Stimulated activated CD8-positive, alpha-beta memory T cell treated with anti-CD3 and anti-CD28 coated beads, Interleukin-4, amount 100 ng/mL, for 1 hour (primary cell): ENCODE data around the gene FBXL17.

Experiments used
- DNase-seq, 2 donors: peaks; one replicate each; pipeline ENCODE4 v3.0.0-alpha.2; 2020; ENCODE audit warnings: low read depth in 2 of 2, low spot score in 1 of 2

The FBXL17 gene

GRCh38 chr5:107871023-107871422 lies 510.9 kb downstream of the FBXL17 start:
- DNase-seq, result no peak

GRCh38 chr5:107869438-107870115 lies 512.3 kb downstream of the FBXL17 start:
- DNase-seq, result no peak

GRCh38 chr5:107868650-107869409 lies 513.1 kb downstream of the FBXL17 start:
- DNase-seq, result no peak

- no peak for DNase-seq
Observed at GRCh38 chr5:107867266-107867665, 514.6 kb downstream of the FBXL17 start.

GRCh38 chr5:107864793-107865192 lies 517.1 kb downstream of the FBXL17 start:
- no peak for DNase-seq

- DNase-seq, result no peak
Observed at GRCh38 chr5:107863125-107863524, 518.8 kb downstream of the FBXL17 start.

- DNase-seq, result no peak
Observed at GRCh38 chr5:107861565-107861964, 520.3 kb downstream of the FBXL17 start.

- no peak for DNase-seq
Observed at GRCh38 chr5:107860044-107860443, 521.9 kb downstream of the FBXL17 start.

GRCh38 chr5:107858788-107859187 lies 523.1 kb downstream of the FBXL17 start:
- no peak for DNase-seq

GRCh38 chr5:107858324-107858723 lies 523.6 kb downstream of the FBXL17 start:
- DNase-seq, result no peak

- DNase-seq, result no peak
Observed at GRCh38 chr5:107857785-107858184, 524.1 kb downstream of the FBXL17 start.

GRCh38 chr5:107855171-107855570 lies 526.7 kb downstream of the FBXL17 start:
- DNase-seq, result no peak

GRCh38 chr5:107853696-107854095 lies 528.2 kb downstream of the FBXL17 start:
- no peak for DNase-seq

- no peak for DNase-seq
Observed at GRCh38 chr5:107853031-107853430, 528.9 kb downstream of the FBXL17 start.

GRCh38 chr5:107849118-107849517 lies 532.8 kb downstream of the FBXL17 start:
- DNase-seq, result no peak

GRCh38 chr5:107840592-107840991 lies 541.3 kb downstream of the FBXL17 start:
- DNase-seq, result no peak

GRCh38 chr5:107840161-107840560 lies 541.7 kb downstream of the FBXL17 start:
- DNase-seq, result no peak

- DNase-seq, result no peak
Observed at GRCh38 chr5:107835096-107835495, 546.8 kb downstream of the FBXL17 start.

- no peak for DNase-seq
Observed at GRCh38 chr5:107832746-107833145, 549.2 kb downstream of the FBXL17 start.

GRCh38 chr5:107831612-107832395 lies 550.1 kb downstream of the FBXL17 start:
- no peak for DNase-seq

- no peak for DNase-seq
Observed at GRCh38 chr5:107830750-107831149, 551.1 kb downstream of the FBXL17 start.
